GM18499 (cell line): ENCODE measurements around the gene PWWP2B.

Source experiments
- ATAC-seq: cut with Tn5 transposase; IDR thresholded peaks from one replicate; pipeline ENCODE4 v1.9.1; 2021; ENCODE audit warnings: moderate number of reproducible peaks; ENCODE audit not compliant: insufficient read depth, unreplicated experiment

The PWWP2B gene

DNA sequence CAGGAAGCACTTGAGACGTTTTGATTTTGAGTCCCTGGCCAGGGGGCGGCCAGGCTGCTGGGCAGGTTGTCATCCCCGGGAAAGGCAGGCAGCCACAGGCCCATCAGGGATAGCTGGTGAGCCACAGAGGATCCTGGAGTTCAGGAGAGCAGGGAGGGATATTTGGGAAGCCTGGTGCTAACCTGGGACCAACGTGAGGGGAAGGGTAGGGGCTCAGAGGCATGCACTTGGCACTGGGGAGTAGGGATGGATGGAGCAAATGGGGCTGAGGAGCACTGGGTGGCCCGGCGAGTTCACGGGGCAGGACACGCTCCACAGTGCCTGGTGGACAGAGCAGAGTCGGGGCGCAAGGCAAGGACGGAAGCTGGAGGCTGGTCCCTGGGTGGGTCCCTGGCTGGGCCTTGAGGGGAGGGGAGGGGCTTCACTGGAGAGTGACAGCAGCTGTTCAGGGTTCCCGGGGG, 34.8 kb upstream of the PWWP2B start:
- ATAC-seq: no peak

GRCh38 chr10:132363376-132363775, 33.6 kb upstream of the PWWP2B start:
- ATAC-seq: no peak

GRCh38 chr10:132363921-132364593, 32.9 kb upstream of the PWWP2B start:
- no peak for ATAC-seq

- ATAC-seq: no peak
Measured at GRCh38 chr10:132364594-132364970, 32.4 kb upstream of the PWWP2B start.

GRCh38 chr10:132365102-132365501, 31.9 kb upstream of the PWWP2B start:
- ATAC-seq: no peak

DNA sequence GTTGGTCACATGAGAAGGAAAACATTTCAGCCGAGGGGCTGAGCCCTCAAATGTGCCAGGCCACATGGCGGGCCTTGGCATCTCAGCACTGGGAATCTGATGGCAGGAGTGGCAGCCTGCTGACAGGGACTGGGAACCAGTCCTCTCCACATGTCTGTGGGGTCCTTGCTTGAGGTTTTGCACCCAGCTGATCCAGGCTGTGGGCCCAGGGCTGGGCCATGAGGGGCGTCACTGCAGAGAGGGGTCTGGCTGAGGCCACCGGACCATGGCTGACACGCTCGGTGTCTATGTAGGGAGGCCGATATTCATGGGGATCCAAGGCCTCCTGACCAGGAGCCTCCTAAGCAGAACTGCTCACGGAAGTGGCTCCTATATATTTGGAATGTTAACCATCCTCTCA, 31.0 kb upstream of the PWWP2B start:
- ATAC-seq: no peak

- ATAC-seq: no peak
Measured at GRCh38 chr10:132366499-132366898, 30.5 kb upstream of the PWWP2B start.

GRCh38 chr10:132368391-132368790, 28.6 kb upstream of the PWWP2B start:
- ATAC-seq: no peak

DNA sequence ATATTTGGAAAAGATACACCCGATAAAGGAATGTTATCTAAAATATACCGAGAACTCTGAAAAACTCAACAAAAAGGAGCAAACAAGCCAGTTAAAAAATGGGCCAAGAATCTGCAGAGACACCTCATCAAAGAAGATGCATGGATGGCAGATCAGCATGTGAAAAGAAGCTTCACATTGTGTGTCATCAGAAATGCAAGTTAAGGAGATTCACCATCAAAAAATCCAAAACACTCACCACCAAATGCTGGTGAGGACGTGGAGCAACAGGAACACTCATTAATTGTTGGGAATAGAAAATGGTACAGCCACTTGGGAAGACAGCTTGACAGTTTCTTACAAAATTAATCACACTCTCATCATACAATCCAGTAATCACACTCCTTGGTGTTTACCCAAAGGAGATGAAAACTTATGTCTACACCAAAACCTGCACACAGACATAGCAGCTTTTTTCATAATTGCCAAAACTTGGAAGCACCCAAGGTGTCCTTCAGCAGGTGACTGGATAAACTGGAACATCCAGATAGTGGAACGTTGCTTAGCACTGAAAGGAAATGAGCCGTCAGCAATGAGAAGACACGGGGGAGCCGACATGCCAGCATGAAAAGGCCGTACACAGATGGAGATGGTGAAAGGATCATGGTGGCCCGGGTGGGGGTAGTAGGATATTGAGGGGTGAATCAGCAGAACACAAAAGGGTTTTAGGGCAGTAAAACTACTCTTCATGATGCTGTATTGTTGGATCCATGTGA, 27.9 kb upstream of the PWWP2B start:
- ATAC-seq: no peak

GRCh38 chr10:132369636-132370185, 27.3 kb upstream of the PWWP2B start:
- no peak for ATAC-seq

DNA sequence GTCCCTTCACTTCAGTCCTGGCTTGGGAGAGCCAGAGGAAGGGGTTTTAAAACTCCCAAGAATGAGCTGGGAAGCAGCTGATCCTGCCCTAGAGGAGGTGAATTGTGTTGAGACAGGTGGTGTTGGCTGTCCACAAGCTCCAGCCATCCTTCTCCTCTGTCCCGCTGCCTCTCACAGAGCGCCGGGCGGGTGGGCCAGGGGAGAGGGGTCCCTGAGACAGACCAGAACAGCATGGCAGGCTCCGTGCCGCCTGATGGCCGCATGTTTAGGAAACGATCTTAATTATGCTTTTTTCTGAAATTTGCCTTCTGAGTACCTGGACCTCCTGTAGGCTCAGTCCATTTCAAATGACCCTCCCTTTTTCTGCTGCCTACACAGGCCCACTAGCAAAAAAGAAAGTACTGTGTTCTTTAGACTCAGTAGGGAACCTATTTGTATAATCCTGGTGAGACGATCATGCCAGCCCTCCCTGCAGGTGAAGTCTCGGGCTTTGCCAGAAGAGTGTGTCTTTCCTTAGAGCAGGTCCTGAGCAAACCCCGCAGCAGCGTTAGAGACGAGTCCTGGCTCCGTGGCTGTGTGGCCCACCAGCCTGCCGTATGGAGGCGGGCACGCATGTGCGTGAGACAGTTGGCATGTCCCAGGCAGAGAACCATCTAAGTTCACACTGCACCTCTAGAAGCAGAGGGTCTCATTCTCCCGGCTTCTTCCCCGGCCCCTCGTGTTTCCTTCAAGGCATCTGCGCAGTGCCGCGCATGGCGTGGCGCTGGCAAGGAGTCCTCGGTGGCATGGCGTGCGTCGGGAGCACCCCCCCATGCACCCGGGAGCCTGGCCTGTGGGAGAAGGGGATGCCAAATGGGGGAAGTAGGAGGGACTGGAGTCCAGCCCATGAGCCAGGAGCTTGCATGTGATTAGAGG, 26.3 kb upstream of the PWWP2B start:
- ATAC-seq: no peak

GRCh38 chr10:132371641-132372081, 25.3 kb upstream of the PWWP2B start:
- no peak for ATAC-seq

- no peak for ATAC-seq
Measured at GRCh38 chr10:132372516-132373095, 24.4 kb upstream of the PWWP2B start.

- ATAC-seq: no peak
Measured at GRCh38 chr10:132373241-132373955, 23.6 kb upstream of the PWWP2B start.

DNA sequence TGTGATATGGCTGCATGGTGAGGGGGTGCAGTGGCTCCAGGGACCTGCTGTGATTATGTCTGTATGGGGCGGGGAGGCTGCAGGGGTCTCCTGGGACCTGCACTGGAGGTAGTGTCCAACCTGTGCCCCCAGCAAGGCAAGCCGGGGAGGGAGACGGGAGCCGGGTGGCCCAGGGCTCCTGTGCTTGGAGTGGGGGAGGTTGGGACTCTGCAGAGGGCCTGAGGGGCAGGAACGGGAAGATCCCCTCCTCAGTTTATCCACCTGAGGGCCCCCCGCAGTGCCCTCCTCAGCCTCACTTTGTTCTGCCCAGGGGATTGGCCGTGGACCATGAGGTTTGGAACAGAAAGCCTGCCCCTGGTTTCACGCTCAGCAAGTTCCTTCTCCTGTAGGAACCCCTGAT, 22.8 kb upstream of the PWWP2B start:
- no peak for ATAC-seq

DNA sequence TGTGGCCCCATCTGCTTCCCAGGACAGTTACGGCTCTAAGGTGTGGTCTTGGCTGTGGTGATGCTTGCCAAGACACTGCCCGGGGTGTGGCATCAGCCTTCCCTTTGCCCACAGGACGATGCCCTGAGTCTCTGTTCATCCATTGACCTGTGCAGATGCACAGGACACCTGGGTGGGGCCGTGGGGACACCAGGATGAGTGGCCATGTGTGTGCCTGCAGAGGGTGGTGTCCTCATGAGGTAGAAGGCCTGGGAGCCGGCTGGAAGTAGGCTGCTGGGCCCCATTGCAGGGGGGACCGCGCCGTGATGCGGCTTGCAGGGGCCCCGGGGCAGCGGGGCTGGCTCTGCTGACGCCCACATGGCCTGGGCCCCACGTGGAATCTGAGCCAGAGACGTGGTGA, 22.4 kb upstream of the PWWP2B start:
- ATAC-seq: no peak

GRCh38 chr10:132375116-132375794, 21.7 kb upstream of the PWWP2B start:
- ATAC-seq: no peak

GRCh38 chr10:132375795-132376297, 21.2 kb upstream of the PWWP2B start:
- no peak for ATAC-seq

DNA sequence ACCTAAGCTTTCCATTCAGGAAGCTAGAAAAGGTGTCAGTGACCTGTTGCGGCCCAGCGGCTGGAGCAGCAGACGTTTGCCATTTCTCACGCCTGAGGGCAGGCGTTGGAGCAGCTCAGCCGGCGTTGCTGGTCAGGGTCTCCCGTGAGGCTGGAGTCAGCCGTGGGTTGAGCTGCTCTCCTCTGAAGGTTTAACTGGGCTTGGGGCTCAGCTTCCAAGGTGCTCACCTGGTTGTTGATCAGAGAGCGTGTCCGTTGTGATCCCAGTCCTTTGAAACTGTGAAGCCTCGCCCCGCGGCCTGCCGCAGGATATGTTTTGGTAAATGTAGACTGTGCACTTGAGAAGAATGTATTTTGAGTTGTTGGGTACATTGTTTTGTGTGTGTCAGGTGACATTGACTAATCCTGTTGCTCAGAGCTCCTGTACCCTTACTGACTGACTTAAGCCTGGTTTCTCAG, 20.6 kb upstream of the PWWP2B start:
- no peak for ATAC-seq
